GM12878 (cell line): Measurements from ENCODE around the gene ACER3.

Source experiments
- BACH1 ChIP-seq: fragments of 450-650 bp; IDR thresholded peaks from 2 replicates; pipeline ENCODE4 v1.6.1; 2017; ENCODE audit warnings: mild to moderate bottlenecking, borderline replicate concordance
- POLR2A ChIP-seq: IDR thresholded peaks from 2 replicates; pipeline ENCODE4 v1.6.1; 2011; ENCODE audit warnings: low read depth, mild to moderate bottlenecking, low read length
- RAD21 ChIP-seq: IDR thresholded peaks from 2 replicates; pipeline ENCODE4 v1.6.1; 2011; ENCODE audit warnings: mild to moderate bottlenecking, low read depth, low read length, moderate library complexity; ENCODE audit not compliant: insufficient read depth
- TCF3 ChIP-seq: IDR thresholded peaks from 2 replicates; pipeline ENCODE4 v1.6.1; 2012; ENCODE audit warnings: low read depth, mild to moderate bottlenecking, low read length, borderline replicate concordance; ENCODE audit not compliant: insufficient read depth
- TF ChIP-seq, protein P1 (sequence below): IDR thresholded peaks from 2 replicates; pipeline ENCODE4 v1.6.1; 2012; ENCODE audit warnings: low read depth, low read length, improper control_type of control experiment

DNA sequence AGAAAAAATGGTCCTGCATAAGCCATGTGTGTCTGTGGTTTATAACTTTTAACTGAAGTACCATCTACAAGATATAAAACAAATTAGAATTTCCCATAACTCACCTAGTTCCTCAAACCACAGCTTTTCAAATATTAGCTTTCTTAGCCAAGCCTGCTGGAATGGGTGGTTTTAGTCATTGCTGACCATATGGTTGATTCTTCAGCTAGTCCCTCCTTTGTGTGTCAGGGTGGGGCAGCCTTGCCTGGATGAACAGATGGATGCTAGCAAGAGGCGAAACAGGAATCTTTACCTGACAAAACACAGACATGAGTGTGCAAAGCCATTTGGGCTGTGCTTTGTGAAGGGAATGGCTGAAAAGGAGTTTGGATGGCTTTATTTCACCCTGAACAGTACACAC is 166.6 kb downstream of the ACER3 start:
- TF ChIP-seq RAD21 (no peak), TCF3 (no peak), POLR2A (no peak), BACH1 (no peak)
- TF ChIP-seq, protein P1, sequence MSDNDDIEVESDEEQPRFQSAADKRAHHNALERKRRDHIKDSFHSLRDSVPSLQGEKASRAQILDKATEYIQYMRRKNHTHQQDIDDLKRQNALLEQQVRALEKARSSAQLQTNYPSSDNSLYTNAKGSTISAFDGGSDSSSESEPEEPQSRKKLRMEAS = no peak
